Measurements from ENCODE around the gene EEF1A2.
A peak's percentile ranks its signal among the peaks of the same experiment; 100 is the strongest.

GRCh38 chr20:63461104-63461763 lies 37.6 kb downstream of the EEF1A2 start:
- TF ChIP-seq ATF3 (CRISPR knock-in tag; conservative IDR thresholded peaks at IDR 0.05) (no peak), CTCF (IDR thresholded peaks at IDR 0.05) (no peak), ATF2 (CRISPR knock-in tag; IDR thresholded peaks at IDR 0.05; ENCODE audit: borderline replicate concordance, low read depth) (no peak), USF2 (CRISPR knock-in tag; IDR thresholded peaks at IDR 0.05) (no peak), SMAD3 (CRISPR knock-in tag; IDR thresholded peaks at IDR 0.05; ENCODE audit: borderline replicate concordance) (no peak), GTF2I (CRISPR knock-in tag; conservative IDR thresholded peaks at IDR 0.05) (no peak), MAX (CRISPR knock-in tag; IDR thresholded peaks at IDR 0.05) (no peak), PREB (CRISPR knock-in tag; IDR thresholded peaks at IDR 0.05; ENCODE audit: borderline replicate concordance) (no peak), CREB1 (CRISPR knock-in tag; IDR thresholded peaks at IDR 0.05) (no peak), JUN (CRISPR knock-in tag; IDR thresholded peaks at IDR 0.05) (no peak), ZSCAN18 (CRISPR knock-in tag; IDR thresholded peaks at IDR 0.05) (no peak), TP53 (CRISPR knock-in tag; IDR thresholded peaks at IDR 0.05) (0 out of 2 replicates have a peak, but pooled peaks have one; percentile 55)
- TF ChIP-seq, protein P1, sequence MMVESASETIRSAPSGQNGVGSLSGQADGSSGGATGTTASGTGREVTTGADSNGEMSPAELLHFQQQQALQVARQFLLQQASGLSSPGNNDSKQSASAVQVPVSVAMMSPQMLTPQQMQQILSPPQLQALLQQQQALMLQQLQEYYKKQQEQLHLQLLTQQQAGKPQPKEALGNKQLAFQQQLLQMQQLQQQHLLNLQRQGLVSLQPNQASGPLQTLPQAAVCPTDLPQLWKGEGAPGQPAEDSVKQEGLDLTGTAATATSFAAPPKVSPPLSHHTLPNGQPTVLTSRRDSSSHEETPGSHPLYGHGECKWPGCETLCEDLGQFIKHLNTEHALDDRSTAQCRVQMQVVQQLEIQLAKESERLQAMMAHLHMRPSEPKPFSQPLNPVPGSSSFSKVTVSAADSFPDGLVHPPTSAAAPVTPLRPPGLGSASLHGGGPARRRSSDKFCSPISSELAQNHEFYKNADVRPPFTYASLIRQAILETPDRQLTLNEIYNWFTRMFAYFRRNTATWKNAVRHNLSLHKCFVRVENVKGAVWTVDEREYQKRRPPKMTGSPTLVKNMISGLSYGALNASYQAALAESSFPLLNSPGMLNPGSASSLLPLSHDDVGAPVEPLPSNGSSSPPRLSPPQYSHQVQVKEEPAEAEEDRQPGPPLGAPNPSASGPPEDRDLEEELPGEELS (CRISPR knock-in tag; IDR thresholded peaks at IDR 0.05) = 0 out of 2 replicates have a peak, but pooled peaks have one; percentile 44

Data from WTC11 (cell line).